Ovary (tissue), 3 donors: ENCODE measurements around the gene SPDYE17.
"Not testable (repeated sequence)": the region's sequence is repeated elsewhere in the genome, so short reads cannot be mapped to it uniquely, and the experiment has no call there.

Experiments used
- CTCF ChIP-seq, 3 donors: fragments of 450-650 bp in 2 of 3; fragments of 200-600 bp in 1 of 3; IDR thresholded peaks; one replicate each; pipeline versions ENCODE4 v1.5.1 to v1.8.0; 2016 to 2022; ENCODE audit warnings: antibody characterized with exemption in 3 of 3, mild to moderate bottlenecking in 1 of 3
- EP300 ChIP-seq: sonication (generic); formaldehyde crosslinking; IDR thresholded peaks from one replicate; pipeline ENCODE4 v1.6.1; 2017; ENCODE audit warnings: antibody characterized with exemption
- donor health status: DM: no; HTN: no; CAD: no.

GRCh38 chr7:77006127-77007110, 25.7 kb downstream of the SPDYE17 start:
- TF ChIP-seq CTCF (IDR thresholded peaks at IDR 0.05); EP300: not testable (repeated sequence)
